Osteoblast (primary cell): ENCODE data around the gene TGM2. TPM values are rescaled to one million over a fixed set of nuclear protein-coding genes. Genes with fewer than 3 reads are reported as not detected.

Experiments used
- DNase-seq: peaks from one replicate; pipeline ENCODE4 v3.0.0; 2011; ENCODE audit warnings: low spot score, mixed read lengths; ENCODE audit not compliant: insufficient read length; ENCODE audit errors: missing footprints
- H2AFZ ChIP-seq: 2 replicates; pipeline ENCODE4 v1.6.0; 2011; ENCODE audit warnings: mild to moderate bottlenecking, low read length
- H3K27ac ChIP-seq: 2 replicates; pipeline ENCODE4 v1.5.1; 2011; ENCODE audit warnings: mild to moderate bottlenecking, low read depth, low read length, moderate library complexity
- H3K27me3 ChIP-seq: 2 replicates; pipeline ENCODE4 v1.6.0; 2012; ENCODE audit warnings: mild to moderate bottlenecking, control low read depth, inconsistent platforms, low read length, moderate library complexity; ENCODE audit not compliant: insufficient read depth
- H3K36me3 ChIP-seq: 2 replicates; pipeline ENCODE4 v1.5.1; 2011; ENCODE audit warnings: mild to moderate bottlenecking, low read length, control low read depth, moderate library complexity; ENCODE audit not compliant: insufficient read depth
- H3K4me1 ChIP-seq: 2 replicates; pipeline ENCODE4 v1.5.1; 2011; ENCODE audit warnings: mild to moderate bottlenecking, low read length, control low read depth, moderate library complexity; ENCODE audit not compliant: insufficient read depth
- H3K4me2 ChIP-seq: 2 replicates; pipeline ENCODE4 v1.6.0; 2011; ENCODE audit warnings: mild to moderate bottlenecking, low read length; ENCODE audit not compliant: insufficient read depth
- H3K4me3 ChIP-seq: fragments of 200-600 bp; sonication (generic); 3 replicates; pipeline ENCODE4 v1.5.1; 2012; ENCODE audit warnings: mild to moderate bottlenecking, low read length, inconsistent platforms; ENCODE audit not compliant: insufficient read depth
- H3K79me2 ChIP-seq: 2 replicates; pipeline ENCODE4 v1.6.0; 2012; ENCODE audit warnings: mild to moderate bottlenecking, low read length, control low read depth, inconsistent platforms; ENCODE audit not compliant: insufficient read depth
- H3K9me3 ChIP-seq: 2 replicates; pipeline ENCODE4 v1.5.1; 2011; ENCODE audit warnings: low read depth, low read length, control low read depth
- H4K20me1 ChIP-seq: 2 replicates; pipeline ENCODE4 v1.6.0; 2012; ENCODE audit warnings: mild to moderate bottlenecking, low read length, control low read depth; ENCODE audit not compliant: insufficient read depth
- CTCF ChIP-seq: IDR thresholded peaks from 2 replicates; pipeline ENCODE4 v1.5.1; 2011; ENCODE audit warnings: mild to moderate bottlenecking, low read depth, low read length, moderate library complexity; ENCODE audit errors: extremely low read depth
- total RNA-seq: library from RNA; depleted of rRNA; stranded (reverse); fragments of >200 nt; gene quantifications from 2 replicates; pipeline ENCODE4 v1.2.3, GENCODE V29; 2012

The TGM2 gene
- total RNA-seq, 1 donor = 78.2 TPM

DNA sequence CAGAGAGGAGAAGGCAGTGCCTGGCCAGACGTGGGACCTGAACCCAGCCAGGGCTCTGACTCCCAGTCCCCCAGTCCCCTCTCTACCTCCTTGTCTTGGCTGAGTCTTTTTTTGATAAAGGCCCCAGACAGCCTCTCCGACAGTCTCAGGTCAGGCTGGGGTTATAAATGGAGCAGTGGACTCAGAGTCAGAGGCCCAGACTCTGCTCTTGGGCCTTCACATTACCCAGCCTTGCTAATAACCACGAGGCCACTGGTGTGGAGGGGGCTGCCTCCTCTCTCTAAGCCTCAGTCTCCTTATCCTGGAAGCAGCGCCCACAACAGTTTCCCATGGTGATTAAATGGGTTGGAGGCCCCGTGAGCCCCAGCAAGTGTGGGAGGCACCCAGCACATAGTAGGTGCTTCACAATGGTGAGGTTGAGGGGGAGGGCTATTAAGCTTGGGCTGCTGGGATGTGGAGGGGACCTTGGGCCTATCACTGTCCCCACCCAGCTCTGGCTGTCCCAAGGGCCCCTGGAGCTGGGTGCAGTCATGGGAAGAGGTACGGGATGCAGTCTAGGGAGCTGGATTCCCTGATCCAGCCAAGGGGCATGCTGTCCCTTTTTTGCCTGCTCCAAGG is 35.7 kb downstream of the TGM2 start:
- no peak for DNase-seq
- TF ChIP-seq CTCF = no peak
- Histone ChIP-seq H3K36me3 (peaks cover 63% of the 10 kb centered on the region), H3K4me1 (peaks cover 46% of the 10 kb centered on the region), H2AFZ (no peak overlapping the region), H3K4me3 (no peak overlapping the region), H3K79me2 (no peaks in the 10 kb centered on the region), H3K27me3 (no peaks in the 10 kb centered on the region), H3K27ac (peak overlapping the region; percentile 63), H4K20me1 (no peaks in the 10 kb centered on the region), H3K9me3 (no peaks in the 10 kb centered on the region), H3K4me2 (no peak overlapping the region)

GRCh38 chr20:38128691-38129090 is 36.4 kb downstream of the TGM2 start:
- Histone ChIP-seq H3K79me2 (no peaks in the 10 kb centered on the region), H3K4me2 (no peak overlapping the region), H3K9me3 (no peaks in the 10 kb centered on the region), H3K27ac (peak overlapping the region; percentile 63), H3K27me3 (no peaks in the 10 kb centered on the region), H4K20me1 (no peaks in the 10 kb centered on the region), H2AFZ (no peak overlapping the region), H3K4me3 (no peak overlapping the region), H3K4me1 (peaks cover 40% of the 10 kb centered on the region), H3K36me3 (peaks cover 56% of the 10 kb centered on the region)
- DNase-seq = no peak
- no peak for TF ChIP-seq CTCF

DNA sequence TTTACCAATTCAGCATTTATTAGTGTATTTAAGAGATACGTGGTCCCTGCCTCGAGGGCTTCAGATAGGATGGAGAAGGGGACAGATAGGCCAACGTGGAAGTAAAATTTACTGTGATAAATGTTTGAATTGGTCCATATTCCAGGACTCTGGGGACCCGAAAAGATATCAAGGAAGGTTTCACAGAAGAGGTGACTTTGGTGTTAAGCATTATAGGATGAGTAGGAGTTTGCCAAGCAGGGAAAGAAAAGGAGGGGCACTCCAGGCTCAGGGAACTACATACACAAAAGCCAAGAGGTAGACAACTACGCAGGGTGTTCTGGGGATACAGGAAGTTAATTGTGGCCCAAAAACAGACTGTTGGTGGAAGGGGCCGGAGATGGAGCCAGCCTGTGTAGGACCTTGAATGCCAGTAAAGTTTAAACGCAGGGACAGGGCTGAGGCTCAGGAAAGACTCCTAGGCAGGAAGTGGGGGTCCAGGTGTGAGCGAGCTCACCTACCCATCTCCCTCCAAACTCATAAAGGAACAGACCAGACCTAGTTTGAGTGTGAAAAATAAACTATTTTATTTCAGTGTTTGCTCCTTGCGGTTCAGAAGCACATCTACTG is 37.0 kb downstream of the TGM2 start:
- Histone ChIP-seq H3K36me3 (peaks cover 49% of the 10 kb centered on the region), H3K9me3 (no peaks in the 10 kb centered on the region), H4K20me1 (no peaks in the 10 kb centered on the region), H3K4me1 (peaks cover 44% of the 10 kb centered on the region), H3K27ac (peak overlapping the region; percentile 63), H3K4me3 (no peak overlapping the region), H3K4me2 (no peak overlapping the region), H3K27me3 (no peaks in the 10 kb centered on the region), H2AFZ (no peak overlapping the region), H3K79me2 (no peaks in the 10 kb centered on the region)
- TF ChIP-seq CTCF = no peak
- no peak for DNase-seq

DNA sequence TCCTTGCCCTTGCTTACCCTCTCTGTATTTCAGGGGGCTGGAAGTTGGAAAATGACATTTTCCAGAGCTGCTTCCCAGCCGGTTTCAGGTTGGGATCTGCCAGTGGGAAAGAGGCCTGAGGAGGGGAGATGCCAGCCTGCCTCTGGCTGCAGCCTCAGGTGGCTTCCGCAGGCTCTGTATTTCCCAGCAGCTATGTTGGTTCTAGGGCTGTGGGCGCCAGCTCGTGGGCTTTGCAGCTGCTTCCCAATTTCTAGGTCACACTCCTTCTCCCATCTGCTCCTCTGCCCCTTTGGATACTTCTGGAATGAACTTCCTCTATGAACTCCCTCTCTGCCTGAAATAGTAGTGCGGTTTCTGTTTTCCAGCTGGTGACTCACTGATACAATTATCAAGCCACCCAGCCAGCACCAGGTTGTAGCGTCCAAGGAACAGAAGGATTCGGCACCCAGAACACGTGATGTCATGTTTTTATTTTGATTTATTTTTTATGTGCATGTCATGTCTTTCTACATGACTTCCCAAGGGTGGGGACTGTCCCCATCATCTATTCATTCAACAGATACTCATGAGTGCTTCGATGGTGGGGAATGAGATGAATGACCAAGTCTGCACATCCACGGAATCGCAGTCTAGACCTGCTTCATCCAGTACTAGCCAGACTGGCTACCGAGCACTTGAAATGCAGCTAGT is 38.0 kb downstream of the TGM2 start:
- Histone ChIP-seq H3K4me1 (peaks cover 48% of the 10 kb centered on the region), H3K27me3 (no peaks in the 10 kb centered on the region), H3K27ac (peak overlapping the region; percentile 63), H3K4me2 (peak overlapping the region; percentile 5), H3K4me3 (no peak overlapping the region), H3K9me3 (no peaks in the 10 kb centered on the region), H4K20me1 (no peaks in the 10 kb centered on the region), H2AFZ (no peak overlapping the region), H3K36me3 (peaks cover 40% of the 10 kb centered on the region), H3K79me2 (no peaks in the 10 kb centered on the region)
- no peak for TF ChIP-seq CTCF
- peak; percentile 93 for DNase-seq
